ENCODE data around the gene RRAS. TPM values are rescaled to one million over a fixed set of nuclear protein-coding genes. Genes with fewer than 3 reads are reported as not detected.
A peak's percentile ranks its signal among the peaks of the same experiment; 100 is the strongest.

The RRAS gene
- total and polyA plus RNA-seq, 5 donors = 76.7 to 153 (median 90.9) TPM

DNA sequence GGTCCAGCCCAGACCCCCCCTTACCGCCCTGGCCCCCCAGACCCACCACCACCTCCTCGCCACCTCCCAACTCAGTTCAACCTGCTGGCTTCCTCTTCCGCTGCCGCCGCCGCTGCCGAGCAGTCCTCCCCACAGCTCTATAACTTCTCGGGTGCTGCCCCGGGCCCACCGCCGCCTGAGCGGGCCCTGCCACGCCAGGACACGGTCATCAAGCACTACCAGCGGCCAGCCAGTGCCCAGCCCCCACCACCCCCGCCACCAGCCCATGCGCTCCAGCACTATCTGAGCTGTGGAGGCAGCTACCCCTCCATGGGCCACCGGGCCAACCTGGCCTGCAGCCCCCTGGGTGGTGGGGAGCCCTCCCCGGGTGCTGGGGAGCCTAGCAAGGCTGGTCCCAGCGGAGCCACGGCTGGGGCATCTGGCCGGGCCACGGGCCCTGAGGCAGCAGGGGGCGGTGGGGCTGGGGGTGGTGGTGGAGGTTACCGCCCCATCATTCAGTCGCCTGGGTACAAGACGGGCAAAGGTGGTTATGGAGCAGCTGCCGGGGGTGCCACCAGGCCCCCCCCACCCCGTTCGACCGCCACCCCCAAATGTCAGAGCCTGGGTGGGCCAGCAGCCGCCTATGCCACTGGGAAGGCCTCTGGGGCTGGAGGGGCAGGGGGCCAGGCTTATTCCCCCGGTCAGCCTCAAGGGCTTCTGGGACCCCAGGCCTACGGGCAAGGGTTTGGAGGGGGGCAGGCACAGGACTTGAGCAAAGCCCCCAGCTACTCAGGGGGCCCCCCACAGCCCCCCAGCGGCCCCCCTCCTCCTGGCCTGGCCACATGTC is 44.7 kb downstream of the RRAS start:
- 92% methylated on average over 35 of the region's 35 CpGs for WGBS
- intact Hi-C loops (cut with DNase I) = loop anchor here in 2 of 4 donors (5.0 to 10.0 kb wide), 3 partner anchors 42 to 80 kb away; partner anchors contain the start of genes BCL2L12 (in 1 of the 2), IRF3 (in 1 of the 2) and PRMT1 (in 1 of the 2)
- ATAC-seq (no peak), DNase-seq (peak in 2 of 3 donors; percentile 46 to 66)
- no peak overlapping the region for H3K27ac ChIP-seq (ENCODE audit: low read length)
- H3K4me3 ChIP-seq (ENCODE audit: low read length) = no peak overlapping the region
- H3K4me1 ChIP-seq (ENCODE audit: control insufficient read depth, insufficient read depth, low read length) = peaks cover 5% of the 10 kb centered on the region
- H3K9me3 ChIP-seq (ENCODE audit: control insufficient read depth, low read length) = no peaks in the 10 kb centered on the region
- H3K27me3 ChIP-seq (ENCODE audit: control insufficient read depth, insufficient read depth) = no peaks in the 10 kb centered on the region

DNA sequence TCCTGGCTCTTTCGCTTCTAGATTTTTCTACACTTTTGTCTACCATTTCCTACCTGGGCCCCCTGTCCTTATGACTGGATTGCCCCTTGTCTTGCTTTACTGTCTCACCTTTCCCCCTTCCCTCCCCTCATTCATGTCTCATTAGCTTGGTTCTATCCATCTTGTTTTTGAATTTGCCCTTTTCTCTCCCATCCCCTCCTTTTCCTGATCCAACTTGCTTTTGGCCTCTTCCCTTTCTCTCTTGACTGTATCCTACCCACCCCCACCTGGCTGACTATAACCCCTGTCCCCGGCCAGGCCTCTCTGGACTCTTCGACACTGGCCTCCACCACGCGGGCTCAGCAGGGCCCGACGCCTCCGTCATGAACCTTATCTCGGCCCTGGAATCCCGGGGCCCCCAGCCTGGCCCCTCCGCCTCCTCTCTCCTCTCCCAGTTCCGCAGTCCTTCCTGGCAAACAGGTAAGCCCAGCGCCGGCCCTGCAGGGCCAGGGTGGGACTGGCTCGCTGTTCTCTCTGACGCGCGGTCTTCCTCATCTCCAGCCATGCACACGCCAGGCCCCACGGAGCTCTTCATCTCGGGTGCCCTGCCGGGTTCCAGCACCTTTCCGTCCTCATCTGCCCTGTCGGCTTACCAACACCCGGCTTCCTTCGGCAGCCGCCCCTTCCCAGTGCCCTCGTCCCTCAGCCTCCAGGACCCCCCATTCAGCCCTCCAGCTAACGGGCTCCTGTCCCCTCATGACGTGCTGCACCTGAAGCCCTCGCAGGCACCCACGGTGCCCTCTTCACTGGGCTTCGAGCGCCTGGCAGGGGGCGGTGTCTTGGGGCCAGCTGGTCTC is 45.6 kb downstream of the RRAS start:
- ATAC-seq (no peak), DNase-seq (peak in 2 of 3 donors; percentile 54 to 61)
- Histone ChIP-seq H3K27ac (ENCODE audit: low read length) (no peak overlapping the region), H3K4me1 (ENCODE audit: control insufficient read depth, insufficient read depth, low read length) (peaks cover 5% of the 10 kb centered on the region), H3K4me3 (ENCODE audit: low read length) (no peak overlapping the region), H3K27me3 (ENCODE audit: control insufficient read depth, insufficient read depth) (no peaks in the 10 kb centered on the region), H3K9me3 (ENCODE audit: control insufficient read depth, low read length) (no peaks in the 10 kb centered on the region)
- intact Hi-C loops (cut with DNase I) = loop anchor here in 2 of 4 donors (5.0 to 10.0 kb wide), 3 partner anchors 43 to 80 kb away; partner anchors contain the start of genes BCL2L12 (in 1 of the 2), IRF3 (in 1 of the 2) and PRMT1 (in 1 of the 2)
- 81% methylated on average over 35 of the region's 35 CpGs for WGBS

GRCh38 chr19:49593233-49594113 is 46.5 kb downstream of the RRAS start:
- Histone ChIP-seq H3K27me3 (ENCODE audit: control insufficient read depth, insufficient read depth) (no peaks in the 10 kb centered on the region), H3K9me3 (ENCODE audit: control insufficient read depth, low read length) (no peaks in the 10 kb centered on the region), H3K27ac (ENCODE audit: low read length) (peak overlapping the region; percentile 80), H3K4me1 (ENCODE audit: control insufficient read depth, insufficient read depth, low read length) (peaks cover 5% of the 10 kb centered on the region), H3K4me3 (ENCODE audit: low read length) (peak overlapping the region; percentile 12)
- 8% methylated on average over 27 of the region's 27 CpGs for WGBS
- peak; percentile 72 to 75 for ATAC-seq
- intact Hi-C loops (cut with DNase I) = loop anchor here in 2 of 4 donors (5.0 to 10.0 kb wide), 3 partner anchors 44 to 81 kb away; partner anchors contain the start of genes BCL2L12 (in 1 of the 2), IRF3 (in 1 of the 2) and PRMT1 (in 1 of the 2)
- DNase-seq = peak; percentile 95 to 97 (median 97)

- Histone ChIP-seq H3K4me1 (ENCODE audit: control insufficient read depth, insufficient read depth, low read length) (peaks cover 5% of the 10 kb centered on the region), H3K4me3 (ENCODE audit: low read length) (peak overlapping the region; percentile 98), H3K9me3 (ENCODE audit: control insufficient read depth, low read length) (no peaks in the 10 kb centered on the region), H3K27ac (ENCODE audit: low read length) (peak overlapping the region; percentile 9), H3K27me3 (ENCODE audit: control insufficient read depth, insufficient read depth) (no peaks in the 10 kb centered on the region)
- DNase-seq = peak in 1 of 3 donors; percentile 60
- intact Hi-C loops (cut with DNase I) = loop anchor here in 2 of 4 donors (5.0 to 10.0 kb wide), 3 partner anchors 45 to 82 kb away; partner anchors contain the start of genes BCL2L12 (in 1 of the 2), IRF3 (in 1 of the 2) and PRMT1 (in 1 of the 2)
- WGBS = 6% methylated on average over 28 of the region's 28 CpGs
- no peak for ATAC-seq
Measured at GRCh38 chr19:49592486-49593232, 47.3 kb downstream of the RRAS start.

GRCh38 chr19:49591731-49592485 is 48.0 kb downstream of the RRAS start:
- DNase-seq = peak; percentile 46 to 85 (median 80)
- ATAC-seq = no peak
- under 1% methylated on average over 51 of the region's 51 CpGs for WGBS
- intact Hi-C loops (cut with DNase I) = loop anchor here in 2 of 4 donors (5.0 to 10.0 kb wide), 3 partner anchors 45 to 83 kb away; partner anchors contain the start of genes BCL2L12 (in 1 of the 2), IRF3 (in 1 of the 2) and PRMT1 (in 1 of the 2)
- Histone ChIP-seq H3K4me3 (ENCODE audit: low read length) (peak overlapping the region; percentile 98), H3K4me1 (ENCODE audit: control insufficient read depth, insufficient read depth, low read length) (peaks cover 5% of the 10 kb centered on the region), H3K27me3 (ENCODE audit: control insufficient read depth, insufficient read depth) (no peaks in the 10 kb centered on the region), H3K27ac (ENCODE audit: low read length) (peak overlapping the region; percentile 79), H3K9me3 (ENCODE audit: control insufficient read depth, low read length) (no peaks in the 10 kb centered on the region)

DNA sequence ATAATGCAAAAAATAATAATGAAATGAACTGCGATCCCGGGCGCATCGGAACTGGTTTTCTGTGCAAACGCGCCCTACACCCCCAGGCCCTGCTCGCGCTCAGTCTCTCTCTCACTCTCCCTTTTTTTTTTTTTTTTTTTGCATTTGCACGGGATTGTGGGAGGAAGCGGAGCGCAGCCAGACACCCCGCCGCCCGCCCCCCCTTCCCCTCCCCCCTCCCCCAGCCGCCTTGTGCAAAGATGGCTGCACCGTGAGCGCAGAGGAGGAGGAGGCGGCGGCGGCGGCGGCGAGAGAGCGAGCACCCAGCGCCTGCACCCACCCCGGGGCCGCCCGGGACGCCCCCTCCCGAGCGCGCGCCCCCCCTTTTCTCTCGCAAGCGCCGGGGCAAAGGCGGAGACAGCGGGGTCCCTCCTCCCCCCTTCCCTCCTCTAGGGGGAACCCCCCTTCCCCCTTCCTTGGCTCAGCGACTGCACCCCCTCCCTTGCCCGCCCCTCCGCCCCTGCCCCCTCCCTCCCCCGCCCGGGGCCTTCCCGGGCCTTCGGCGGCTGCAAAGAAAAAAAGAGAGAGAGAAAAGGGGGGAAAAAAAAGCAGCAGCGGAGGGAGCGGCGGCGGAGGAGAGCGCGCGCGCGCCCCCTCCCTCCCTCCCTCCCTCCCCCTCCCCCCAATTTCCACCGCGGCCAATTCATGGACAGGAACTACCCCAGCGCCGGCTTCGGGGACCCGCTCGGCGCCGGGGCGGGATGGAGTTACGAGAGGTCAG is 48.8 kb downstream of the RRAS start, which contains the start of gene PRR12:
Gene PRR12, plus strand, starts transcription at position 212 of the 760 bp plus-strand sequence. Its CDS starts 473 bp downstream, at position 685.
- intact Hi-C loops (cut with DNase I) = loop anchor here in 2 of 4 donors (5.0 to 10.0 kb wide), 3 partner anchors 46 to 84 kb away; partner anchors contain the start of genes BCL2L12 (in 1 of the 2), IRF3 (in 1 of the 2) and PRMT1 (in 1 of the 2)
- Histone ChIP-seq H3K27ac (ENCODE audit: low read length) (peak within 1 kb of the TSS; percentile 95), H3K4me1 (ENCODE audit: control insufficient read depth, insufficient read depth, low read length) (peaks cover 5% of the 10 kb centered on the region), H3K27me3 (ENCODE audit: control insufficient read depth, insufficient read depth) (no peaks in the 10 kb centered on the region), H3K9me3 (ENCODE audit: control insufficient read depth, low read length) (no peaks in the 10 kb centered on the region), H3K4me3 (ENCODE audit: low read length) (peak within 1 kb of the TSS; percentile 98)
- ATAC-seq = peak; percentile 68 to 70
- peak; percentile 55 to 89 (median 88) for DNase-seq
- WGBS = under 1% methylated on average over 63 of the region's 66 CpGs

GRCh38 chr19:49590071-49590970 is 49.6 kb downstream of the RRAS start:
- H3K4me3 ChIP-seq (ENCODE audit: low read length) = peak overlapping the region; percentile 98
- intact Hi-C loops (cut with DNase I) = loop anchor here in 2 of 4 donors (5.0 to 10.0 kb wide), 3 partner anchors 47 to 84 kb away; partner anchors contain the start of genes BCL2L12 (in 1 of the 2), IRF3 (in 1 of the 2) and PRMT1 (in 1 of the 2)
- ATAC-seq (peak; percentile 90 to 91), DNase-seq (peak; percentile 96 to 98 (median 98))
- H3K27ac ChIP-seq (ENCODE audit: low read length) = peak overlapping the region; percentile 89
- under 1% methylated on average over 58 of the region's 58 CpGs for WGBS
- H3K27me3 ChIP-seq (ENCODE audit: control insufficient read depth, insufficient read depth) = no peaks in the 10 kb centered on the region
- no peaks in the 10 kb centered on the region for H3K9me3 ChIP-seq (ENCODE audit: control insufficient read depth, low read length)
- H3K4me1 ChIP-seq (ENCODE audit: control insufficient read depth, insufficient read depth, low read length) = peaks cover 5% of the 10 kb centered on the region

Measured in right cardiac atrium (tissue), 5 donors.